ENCODE results near the gene OR10D3.
"Not testable (repeated sequence)": the region's sequence is repeated elsewhere in the genome, so short reads cannot be mapped to it uniquely, and the experiment has no call there.

Gene OR10D3

DNA sequence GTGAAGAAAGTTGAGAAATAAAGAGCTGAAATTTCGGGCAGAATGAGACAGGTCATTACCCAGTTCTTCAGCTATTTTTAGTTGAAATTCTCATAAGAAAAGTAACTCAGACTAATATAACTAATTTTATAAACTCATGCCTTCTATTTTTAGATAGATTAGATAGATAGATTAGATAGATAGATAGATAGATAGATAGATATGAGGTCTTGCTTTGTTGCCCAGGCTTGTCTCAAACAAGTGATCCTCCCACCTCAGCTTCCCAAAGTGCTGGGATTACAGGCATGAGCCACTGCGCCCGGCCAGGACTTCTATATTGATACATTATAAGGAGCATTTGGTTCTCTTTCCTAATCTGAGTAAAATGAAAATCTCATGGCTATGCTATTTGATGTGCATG is 30.9 kb downstream of the OR10D3 start:
- no peaks in the 10 kb centered on the region for H3K36me3 ChIP-seq (ENCODE audit: insufficient read depth, low read length)
- H3K27ac ChIP-seq = no peak overlapping the region
- no peak for DNase-seq (ENCODE audit: low read depth, low spot score)
- H3K9me3 ChIP-seq (ENCODE audit: low read depth, low read length) = no peaks in the 10 kb centered on the region
- no peak overlapping the region for H3K4me3 ChIP-seq
- TF ChIP-seq FOXP2 (optimal IDR thresholded peaks at IDR 0.05; ENCODE audit: control extremely low read depth, extremely low read length, insufficient read depth) = no peak
- no peak for TF ChIP-seq EZH2 (IDR thresholded peaks at IDR 0.05)
- TF ChIP-seq POLR2AphosphoS5 (IDR thresholded peaks at IDR 0.05; ENCODE audit: borderline replicate concordance, low read depth, low read length) = no peak
- H3K9ac ChIP-seq (ENCODE audit: insufficient read length) = no peak overlapping the region

DNA sequence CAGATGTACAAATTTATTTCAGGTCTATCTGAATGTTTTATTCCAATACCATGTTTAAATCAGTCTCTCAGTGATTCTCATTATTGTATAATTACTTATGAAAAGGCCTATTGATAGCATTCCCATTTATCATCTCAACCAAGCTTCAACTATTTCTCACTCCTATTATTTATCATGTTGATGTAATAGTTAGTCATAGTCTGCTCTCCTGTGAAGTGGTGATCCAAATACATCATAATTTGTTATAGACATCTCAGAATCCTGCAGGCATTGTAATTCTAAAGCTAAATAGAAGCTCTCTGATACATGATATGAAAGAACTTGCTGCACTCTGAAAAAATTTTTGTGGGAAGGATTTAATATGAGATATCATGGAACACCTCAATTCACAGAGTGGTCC is 36.0 kb downstream of the OR10D3 start:
- no peak overlapping the region for H3K9ac ChIP-seq (ENCODE audit: insufficient read length)
- DNase-seq (ENCODE audit: low read depth, low spot score) = no peak
- H3K27ac ChIP-seq = no peak overlapping the region
- H3K4me3 ChIP-seq = no peak overlapping the region
- no peaks in the 10 kb centered on the region for H3K36me3 ChIP-seq (ENCODE audit: insufficient read depth, low read length)
- no peak for TF ChIP-seq POLR2AphosphoS5 (IDR thresholded peaks at IDR 0.05; ENCODE audit: borderline replicate concordance, low read depth, low read length)
- TF ChIP-seq EZH2 (IDR thresholded peaks at IDR 0.05) = no peak
- TF ChIP-seq FOXP2 (optimal IDR thresholded peaks at IDR 0.05; ENCODE audit: control extremely low read depth, extremely low read length, insufficient read depth) = no peak
- no peaks in the 10 kb centered on the region for H3K9me3 ChIP-seq (ENCODE audit: low read depth, low read length)

DNA sequence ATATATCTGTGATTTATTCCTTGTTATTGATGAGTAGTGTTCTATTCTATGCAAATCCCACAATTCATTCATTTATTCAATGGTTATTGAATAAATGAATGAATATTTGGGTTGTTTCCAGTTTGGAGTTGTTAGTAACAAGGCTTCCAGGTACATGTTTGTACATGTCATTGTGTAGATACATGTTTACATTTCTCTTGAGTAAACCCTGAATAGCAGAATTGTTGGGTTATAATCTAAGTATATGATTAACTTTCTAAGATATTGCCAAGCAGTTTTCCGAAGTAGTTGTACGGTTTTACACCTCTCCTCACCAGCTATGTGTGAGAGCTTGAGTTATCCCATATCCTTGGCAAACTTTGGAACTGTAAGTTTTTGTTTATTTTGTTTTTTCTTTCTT is 39.3 kb downstream of the OR10D3 start:
- H3K9ac ChIP-seq (ENCODE audit: insufficient read length) = no peak overlapping the region
- no peak overlapping the region for H3K4me3 ChIP-seq
- H3K9me3 ChIP-seq (ENCODE audit: low read depth, low read length) = no peaks in the 10 kb centered on the region
- DNase-seq (ENCODE audit: low read depth, low spot score) = no peak
- TF ChIP-seq EZH2 (IDR thresholded peaks at IDR 0.05) = no peak
- no peak for TF ChIP-seq POLR2AphosphoS5 (IDR thresholded peaks at IDR 0.05; ENCODE audit: borderline replicate concordance, low read depth, low read length)
- TF ChIP-seq FOXP2 (optimal IDR thresholded peaks at IDR 0.05; ENCODE audit: control extremely low read depth, extremely low read length, insufficient read depth) = no peak
- no peaks in the 10 kb centered on the region for H3K36me3 ChIP-seq (ENCODE audit: insufficient read depth, low read length)
- H3K27ac ChIP-seq = no peak overlapping the region

DNA sequence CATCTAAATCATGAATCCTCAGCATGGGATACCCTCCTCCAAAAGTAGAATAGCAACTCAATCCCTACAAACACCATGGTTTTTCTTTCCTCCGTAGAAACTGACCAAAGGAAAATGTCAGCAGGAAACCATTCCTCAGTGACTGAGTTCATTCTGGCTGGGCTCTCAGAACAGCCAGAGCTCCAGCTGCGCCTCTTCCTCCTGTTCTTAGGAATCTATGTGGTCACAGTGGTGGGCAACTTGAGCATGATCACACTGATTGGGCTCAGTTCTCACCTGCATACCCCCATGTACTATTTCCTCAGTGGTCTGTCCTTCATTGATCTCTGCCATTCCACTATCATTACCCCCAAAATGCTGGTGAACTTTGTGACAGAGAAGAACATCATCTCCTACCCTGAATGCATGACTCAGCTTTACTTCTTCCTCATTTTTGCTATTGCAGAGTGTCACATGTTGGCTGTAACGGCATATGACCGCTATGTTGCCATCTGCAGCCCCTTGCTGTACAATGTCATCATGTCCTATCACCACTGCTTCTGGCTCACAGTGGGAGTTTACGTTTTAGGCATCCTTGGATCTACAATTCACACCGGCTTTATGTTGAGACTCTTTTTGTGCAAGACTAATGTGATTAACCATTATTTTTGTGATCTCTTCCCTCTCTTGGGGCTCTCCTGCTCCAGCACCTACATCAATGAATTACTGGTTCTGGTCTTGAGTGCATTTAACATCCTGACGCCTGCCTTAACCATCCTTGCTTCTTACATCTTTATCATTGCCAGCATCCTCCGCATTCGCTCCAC is 41.7 kb downstream of the OR10D3 start:
- not testable (repeated sequence) for H3K36me3 ChIP-seq (ENCODE audit: insufficient read depth, low read length); H3K27ac ChIP-seq

DNA sequence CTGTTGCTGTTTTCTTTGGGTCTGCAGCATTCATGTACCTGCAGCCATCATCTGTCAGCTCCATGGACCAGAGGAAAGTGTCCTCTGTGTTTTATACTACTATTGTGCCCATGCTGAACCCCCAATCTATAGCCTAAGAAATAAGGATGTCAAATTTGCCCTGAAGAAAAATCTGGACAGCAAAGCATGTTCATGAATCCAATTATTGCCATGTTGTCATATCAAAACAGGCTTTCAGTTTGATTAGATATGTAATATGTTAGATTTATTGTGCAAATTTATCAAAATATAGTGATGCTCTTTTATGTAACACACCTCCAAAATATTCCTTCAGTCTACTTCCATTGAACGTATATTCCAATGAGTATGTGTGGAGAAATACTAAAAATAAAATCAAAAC is 42.3 kb downstream of the OR10D3 start:
- TF ChIP-seq FOXP2 (optimal IDR thresholded peaks at IDR 0.05; ENCODE audit: control extremely low read depth, extremely low read length, insufficient read depth) (no peak), EZH2 (IDR thresholded peaks at IDR 0.05) (no peak), POLR2AphosphoS5 (IDR thresholded peaks at IDR 0.05; ENCODE audit: borderline replicate concordance, low read depth, low read length) (no peak)
- Histone ChIP-seq H3K27ac (no peak overlapping the region), H3K36me3 (ENCODE audit: insufficient read depth, low read length) (no peaks in the 10 kb centered on the region), H3K9ac (ENCODE audit: insufficient read length) (no peak overlapping the region), H3K9me3 (ENCODE audit: low read depth, low read length) (no peaks in the 10 kb centered on the region), H3K4me3 (no peak overlapping the region)
- DNase-seq (ENCODE audit: low read depth, low spot score) = no peak

More for the DNA sequence above, 41.7 kb downstream of the OR10D3 start:
- H3K9ac ChIP-seq (ENCODE audit: insufficient read length); H3K4me3 ChIP-seq; H3K9me3 ChIP-seq (ENCODE audit: low read depth, low read length); DNase-seq (ENCODE audit: low read depth, low spot score): not testable (repeated sequence)

DNA sequence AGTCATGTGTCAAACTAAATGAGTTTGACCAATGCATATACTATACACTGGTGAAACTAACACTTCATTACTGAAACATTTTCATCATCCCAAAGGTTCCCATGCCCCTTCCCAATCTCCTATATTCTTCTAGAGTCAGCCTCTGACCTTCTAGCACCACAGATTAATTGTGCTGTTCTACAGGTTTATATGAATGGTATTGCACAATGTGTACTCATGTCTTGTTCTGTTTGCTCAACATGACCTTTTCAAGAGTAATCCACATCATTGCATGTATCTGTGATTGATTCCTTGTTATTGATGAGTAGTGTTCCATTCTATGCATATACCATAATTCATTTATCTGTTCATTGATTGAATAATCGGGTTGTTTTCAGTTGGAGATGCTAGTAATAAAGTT is 50.2 kb downstream of the OR10D3 start:
- Histone ChIP-seq H3K36me3 (ENCODE audit: insufficient read depth, low read length) (no peaks in the 10 kb centered on the region), H3K27ac (no peak overlapping the region), H3K9ac (ENCODE audit: insufficient read length) (no peak overlapping the region), H3K4me3 (no peak overlapping the region), H3K9me3 (ENCODE audit: low read depth, low read length) (no peaks in the 10 kb centered on the region)
- no peak for TF ChIP-seq EZH2 (IDR thresholded peaks at IDR 0.05)
- no peak for TF ChIP-seq POLR2AphosphoS5 (IDR thresholded peaks at IDR 0.05; ENCODE audit: borderline replicate concordance, low read depth, low read length)
- TF ChIP-seq FOXP2 (optimal IDR thresholded peaks at IDR 0.05; ENCODE audit: control extremely low read depth, extremely low read length, insufficient read depth) = no peak
- no peak for DNase-seq (ENCODE audit: low read depth, low spot score)

Data from SK-N-MC (cell line).